ENCODE data around the gene PRPS1L1.

GRCh38 chr7:17988858-17989257 lies 38.8 kb downstream of the PRPS1L1 start:
- no peak for TF ChIP-seq POLR2AphosphoS5 (IDR thresholded peaks at IDR 0.05; ENCODE audit: borderline replicate concordance, low read depth, low read length)
- TF ChIP-seq EZH2 (IDR thresholded peaks at IDR 0.05) = no peak
- no peak for TF ChIP-seq FOXP2 (optimal IDR thresholded peaks at IDR 0.05; ENCODE audit: control extremely low read depth, extremely low read length, insufficient read depth)

Data from SK-N-MC (cell line).